ENCODE results near the gene LRRC1.

DNA sequence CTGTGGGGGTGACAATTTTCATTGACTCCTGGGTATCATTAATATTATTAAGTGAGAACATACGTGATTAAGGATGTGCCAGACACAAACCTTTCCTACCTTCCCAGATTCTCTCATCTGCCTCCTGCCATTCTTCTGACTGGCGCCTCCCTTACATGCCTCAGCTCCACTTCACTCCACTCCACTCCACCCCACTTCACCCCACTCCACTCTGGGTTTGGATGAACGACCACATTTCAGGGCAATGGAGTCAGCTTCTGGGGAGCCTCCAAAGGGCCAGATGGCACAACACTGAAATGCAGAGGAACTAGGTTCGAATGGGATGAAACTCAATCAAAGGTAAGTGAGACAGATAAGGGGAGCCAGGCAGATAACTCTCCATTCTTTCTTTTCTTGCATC, 40.5 kb upstream of the LRRC1 start:
- no peak for TF ChIP-seq CTCF (IDR thresholded peaks at IDR 0.05 in 8 of 11, conservative IDR thresholded peaks at IDR 0.05 in 3 of 11)
- no peak for TF ChIP-seq POLR2AphosphoS5 (IDR thresholded peaks at IDR 0.05)
- TF ChIP-seq POLR2A (IDR thresholded peaks at IDR 0.05): no peak

Measured in spleen (tissue), 7 donors.